IMR-90 (cell line): ENCODE data around the gene RBM15B. TPM values are rescaled to one million over a fixed set of nuclear protein-coding genes. Genes with fewer than 3 reads are reported as not detected.

Source experiments
- ATAC-seq: fragments of 200-7000 bp; cut with Tn5 transposase; 2 replicates; pipeline ENCODE4 v1.9.1; 2020; ENCODE audit warnings: low read depth, mild to moderate bottlenecking, moderate library complexity
- BruUV-seq: library from RNA; stranded (reverse); fragments of 400-500 nt; replicated peaks from 2 replicates; lab custom pipeline; 2021; lab: Mats Ljungman, UMichigan
- CTCF ChIA-PET: fragments of 300-600 bp; formaldehyde crosslinking; extraction: SDS; loops from one replicate; lab custom pipeline; 2021; ENCODE audit warnings: antibody characterized with exemption; lab: Yijun Ruan, JAX
- POLR2A ChIA-PET: fragments of 300-600 bp; sonication (Branson Sonifier 250); formaldehyde crosslinking; loops from one replicate; lab custom pipeline; 2022; ENCODE audit warnings: antibody characterized with exemption; ENCODE audit not compliant: unreplicated experiment; lab: Charles Lee
- DNase-seq: peaks from one replicate; pipeline ENCODE4 v3.0.0; 2013
- H2AFZ ChIP-seq: replicated peaks from 2 replicates; pipeline ENCODE3; 2013; ENCODE audit warnings: low read length, mild to moderate bottlenecking; ENCODE audit not compliant: poor library complexity
- H2AK5ac ChIP-seq: 2 replicates; pipeline ENCODE4 v1.6.1; 2013; ENCODE audit warnings: low read depth, low read length, inconsistent platforms
- H2AK9ac ChIP-seq: replicated peaks from 2 replicates; pipeline ENCODE3; 2013; ENCODE audit warnings: mild to moderate bottlenecking, low read depth, low read length, moderate library complexity; ENCODE audit not compliant: poor library complexity
- H2BK120ac ChIP-seq: 2 replicates; pipeline ENCODE4 v1.6.1; 2013; ENCODE audit warnings: low read depth, low read length, inconsistent platforms
- H2BK15ac ChIP-seq: 3 replicates; pipeline ENCODE4 v1.6.1; 2013; ENCODE audit warnings: low read depth, low read length, inconsistent platforms
- H2BK20ac ChIP-seq: 2 replicates; pipeline ENCODE4 v1.6.1; 2013; ENCODE audit warnings: low read depth, mild to moderate bottlenecking, inconsistent platforms, low read length, moderate library complexity
- H2BK5ac ChIP-seq: 2 replicates; pipeline ENCODE4 v1.6.1; 2013; ENCODE audit warnings: mild to moderate bottlenecking, low read depth, low read length, inconsistent platforms; ENCODE audit not compliant: poor library complexity, severe bottlenecking
- H3K14ac ChIP-seq: replicated peaks from 2 replicates; pipeline ENCODE4 v1.6.1; 2013; ENCODE audit warnings: low read depth, low read length, inconsistent platforms
- H3K18ac ChIP-seq: 2 replicates; pipeline ENCODE4 v1.6.1; 2013; ENCODE audit warnings: low read depth, low read length, control low read depth
- H3K23ac ChIP-seq: 2 replicates; pipeline ENCODE4 v1.6.1; 2013; ENCODE audit warnings: low read depth, low read length, inconsistent platforms
- H3K27ac ChIP-seq: 2 replicates; pipeline ENCODE4 v1.5.1; 2013; ENCODE audit warnings: mild to moderate bottlenecking, control low read depth, low read length; ENCODE audit not compliant: insufficient read depth
- H3K27me3 ChIP-seq: 2 replicates; pipeline ENCODE4 v1.6.1; 2013; ENCODE audit warnings: low read length; ENCODE audit not compliant: control insufficient read depth, insufficient read depth
- H3K36me3 ChIP-seq: 2 replicates; pipeline ENCODE4 v1.6.1; 2013; ENCODE audit warnings: low read length, mixed read lengths; ENCODE audit not compliant: control insufficient read depth, insufficient read depth
- H3K4ac ChIP-seq: 2 replicates; pipeline ENCODE4 v1.6.1; 2013; ENCODE audit warnings: low read depth, low read length, inconsistent platforms
- H3K4me1 ChIP-seq: 2 replicates; pipeline ENCODE4 v1.6.1; 2013; ENCODE audit warnings: low read length, mixed read lengths; ENCODE audit not compliant: control insufficient read depth, insufficient read depth
- H3K4me2 ChIP-seq: 2 replicates; pipeline ENCODE4 v1.6.1; 2013; ENCODE audit warnings: low read depth, mild to moderate bottlenecking, control low read depth, low read length, moderate library complexity
- H3K4me3 ChIP-seq: 2 replicates; pipeline ENCODE4 v1.5.1; 2013; ENCODE audit warnings: low read depth, mild to moderate bottlenecking, control low read depth, low read length, moderate library complexity; ENCODE audit not compliant: insufficient read depth
- H3K56ac ChIP-seq: 2 replicates; pipeline ENCODE4 v1.6.1; 2013; ENCODE audit warnings: low read length, inconsistent platforms; ENCODE audit not compliant: insufficient read depth; ENCODE audit errors: extremely low read depth
- H3K79me1 ChIP-seq, 2 experiments: 2 replicates each; pipeline ENCODE4 v1.6.1; 2013; ENCODE audit warnings: low read length in 2 of 2, inconsistent platforms in 1 of 2, low read depth in 1 of 2
- H3K9ac ChIP-seq: 2 replicates; pipeline ENCODE4 v1.6.1; 2013; ENCODE audit warnings: low read depth, low read length, control low read depth
- H3K9me1 ChIP-seq: 2 replicates; pipeline ENCODE4 v1.6.1; 2013; ENCODE audit warnings: low read length, inconsistent platforms; ENCODE audit not compliant: insufficient read depth
- H3K9me3 ChIP-seq: 2 replicates; pipeline ENCODE4 v1.6.1; 2013; ENCODE audit warnings: low read length; ENCODE audit not compliant: control insufficient read depth, insufficient read depth
- H4K20me1 ChIP-seq: 2 replicates; pipeline ENCODE4 v1.6.1; 2013; ENCODE audit warnings: low read length, inconsistent platforms; ENCODE audit not compliant: insufficient read depth
- H4K5ac ChIP-seq: 2 replicates; pipeline ENCODE4 v1.6.1; 2013; ENCODE audit warnings: mild to moderate bottlenecking, low read depth, low read length, control low read depth
- H4K8ac ChIP-seq, 2 experiments: 2 replicates each; pipeline ENCODE4 v1.6.1; 2013; ENCODE audit warnings: low read depth in 2 of 2, low read length in 2 of 2, control low read depth in 1 of 2, inconsistent platforms in 1 of 2
- H4K91ac ChIP-seq: 2 replicates; pipeline ENCODE4 v1.6.1; 2013; ENCODE audit warnings: low read depth, low read length, inconsistent platforms; ENCODE audit not compliant: insufficient read depth
- BHLHE40 ChIP-seq: fragments of 150-350 bp; IDR thresholded peaks from 2 replicates; pipeline ENCODE4 v1.6.1; 2016; ENCODE audit warnings: mild to moderate bottlenecking, low read depth, low read length
- CEBPB ChIP-seq: IDR thresholded peaks from 2 replicates; pipeline ENCODE4 v1.6.1; 2012; ENCODE audit warnings: low read depth, low read length, improper control_type of control experiment
- CHD1 ChIP-seq: IDR thresholded peaks from 2 replicates; pipeline ENCODE4 v1.6.1; 2012; ENCODE audit warnings: low read depth, low read length, improper control_type of control experiment
- FOS ChIP-seq: fragments of 150-350 bp; IDR thresholded peaks from 2 replicates; pipeline ENCODE4 v1.6.1; 2016; ENCODE audit warnings: low read depth, low read length
- MAFK ChIP-seq: IDR thresholded peaks from 2 replicates; pipeline ENCODE4 v1.6.1; 2012; ENCODE audit warnings: low read depth, low read length, improper control_type of control experiment
- MXI1 ChIP-seq: IDR thresholded peaks from 2 replicates; pipeline ENCODE4 v1.6.1; 2012; ENCODE audit warnings: low read depth, mild to moderate bottlenecking, low read length, moderate library complexity, borderline replicate concordance
- NFE2L2 ChIP-seq: fragments of 150-350 bp; IDR thresholded peaks from 2 replicates; pipeline ENCODE4 v1.6.1; 2016; ENCODE audit warnings: low read depth, mild to moderate bottlenecking, low read length
- POLR2A ChIP-seq: IDR thresholded peaks from 2 replicates; pipeline ENCODE4 v1.6.1; 2012; ENCODE audit warnings: mild to moderate bottlenecking, low read depth, low read length
- RAD21 ChIP-seq: IDR thresholded peaks from 2 replicates; pipeline ENCODE4 v1.6.1; 2012; ENCODE audit warnings: low read length, improper control_type of control experiment
- RFX5 ChIP-seq: IDR thresholded peaks from 2 replicates; pipeline ENCODE4 v1.8.0; 2012; ENCODE audit warnings: low read depth, mild to moderate bottlenecking, low read length, moderate library complexity
- SMC3 ChIP-seq: fragments of 150-350 bp; IDR thresholded peaks from 2 replicates; pipeline ENCODE4 v1.6.1; 2016; ENCODE audit warnings: low read depth, mild to moderate bottlenecking, antibody characterized with exemption, low read length, moderate library complexity
- USF2 ChIP-seq: fragments of 150-350 bp; IDR thresholded peaks from 2 replicates; pipeline ENCODE4 v1.6.1; 2017; ENCODE audit warnings: mild to moderate bottlenecking, antibody characterized with exemption, low read length, low read depth
- WGBS, 2 experiments: methylation state at CpG; one replicate each; pipeline versions ENCODE4 v1.1.5 to v1.1.7; 2013; ENCODE audit warnings: missing lambda C conversion rate in 2 of 2; ENCODE audit not compliant: insufficient read length in 1 of 2; ENCODE audit errors: extremely low coverage in 2 of 2; 5-methylcytosine and 5-hydroxymethylcytosine counted together
- dilution Hi-C: fragments of 300-500 bp; cut with HindIII; formaldehyde crosslinking; loops from one replicate; pipeline ENCODE4 v1.14.3; 2018; ENCODE audit warnings: low sequenced_read_pairs; ENCODE audit not compliant: unreplicated experiment
- in situ Hi-C: fragments of 300-500 bp; cut with MboI; formaldehyde crosslinking; loops from 3 replicates; pipeline ENCODE4 v1.14.3; 2019; ENCODE audit warnings: low sequenced_read_pairs, inconsistent platforms, mixed read lengths
- intact Hi-C: fragments of 100-400 bp; cut with micrococcal nuclease; formaldehyde crosslinking; loops from 2 replicates; pipeline ENCODE4 v1.10.0; 2022
- polyA plus RNA-seq, 3 experiments: library from polyadenylated mRNA; depleted of rRNA; stranded (reverse); fragments of >200 nt; gene quantifications; 2 replicates each; pipeline ENCODE4 v1.2.3, GENCODE V29; 2012; ENCODE audit warnings: low replicate concordance in 1 of 3
- total RNA-seq: library from RNA; depleted of rRNA; stranded (reverse); fragments of >200 nt; gene quantifications from 2 replicates; pipeline ENCODE4 v1.2.3, GENCODE V29; 2012
- TF ChIP-seq, protein P1 (sequence below): conservative IDR thresholded peaks from 2 replicates; pipeline ENCODE4 v1.5.1; 2012; ENCODE audit warnings: mild to moderate bottlenecking, low read depth, low read length, improper control_type of control experiment

RBM15B gene
- total and polyA plus RNA-seq, 2 of the 4 experiments (the other 2 are of a cell fraction): 16.2 to 17.4 TPM

GRCh38 chr3:51360806-51361205, 30.3 kb upstream of the RBM15B start:
- Histone ChIP-seq H3K4me3 (no peak overlapping the region), H3K18ac (no peak overlapping the region), H2BK15ac (no peak overlapping the region), H4K8ac (no peak overlapping the region), H2BK120ac (no peak overlapping the region), H2AK9ac (no peak overlapping the region), H2AK5ac (no peak overlapping the region), H2BK5ac (no peak overlapping the region), H4K20me1 (no peaks in the 10 kb centered on the region), H2AFZ (no peak overlapping the region), H3K9me1 (no peaks in the 10 kb centered on the region), H3K27me3 (peaks cover 16% of the 10 kb centered on the region), H3K36me3 (no peaks in the 10 kb centered on the region), H4K5ac (no peak overlapping the region), H3K23ac (no peak overlapping the region), H3K4me1 (no peaks in the 10 kb centered on the region), H3K9ac (no peak overlapping the region), H2BK20ac (no peak overlapping the region), H3K56ac (no peak overlapping the region), H3K9me3 (no peaks in the 10 kb centered on the region), H3K79me1 (no peaks in the 10 kb centered on the region), H3K27ac (no peak overlapping the region), H3K14ac (no peak overlapping the region), H4K91ac (no peak overlapping the region), H3K4ac (no peak overlapping the region), H3K4me2 (no peak overlapping the region)
- intact Hi-C loops (no loop called here), dilution Hi-C loops (loop anchor here (25.0 kb wide), 1 partner anchor 249 kb away; no protein-coding TSS in a partner anchor), in situ Hi-C loops (no loop called here)
- BruUV-seq: no TSS peak
- CTCF ChIA-PET: no interaction called here
- no peak for ATAC-seq
- POLR2A ChIA-PET: no interaction called here
- DNase-seq: no peak
- 80% methylated on average over 2 of the region's 3 CpGs; no CpG with 5 or more reads in 1 of the 2 experiments for WGBS, 2 experiments
- TF ChIP-seq CEBPB (no peak), RAD21 (no peak), USF2 (no peak), POLR2A (no peak), SMC3 (no peak), MXI1 (no peak), BHLHE40 (no peak), FOS (no peak), CHD1 (no peak), MAFK (no peak), NFE2L2 (no peak), RFX5 (no peak)
- TF ChIP-seq, protein P1, sequence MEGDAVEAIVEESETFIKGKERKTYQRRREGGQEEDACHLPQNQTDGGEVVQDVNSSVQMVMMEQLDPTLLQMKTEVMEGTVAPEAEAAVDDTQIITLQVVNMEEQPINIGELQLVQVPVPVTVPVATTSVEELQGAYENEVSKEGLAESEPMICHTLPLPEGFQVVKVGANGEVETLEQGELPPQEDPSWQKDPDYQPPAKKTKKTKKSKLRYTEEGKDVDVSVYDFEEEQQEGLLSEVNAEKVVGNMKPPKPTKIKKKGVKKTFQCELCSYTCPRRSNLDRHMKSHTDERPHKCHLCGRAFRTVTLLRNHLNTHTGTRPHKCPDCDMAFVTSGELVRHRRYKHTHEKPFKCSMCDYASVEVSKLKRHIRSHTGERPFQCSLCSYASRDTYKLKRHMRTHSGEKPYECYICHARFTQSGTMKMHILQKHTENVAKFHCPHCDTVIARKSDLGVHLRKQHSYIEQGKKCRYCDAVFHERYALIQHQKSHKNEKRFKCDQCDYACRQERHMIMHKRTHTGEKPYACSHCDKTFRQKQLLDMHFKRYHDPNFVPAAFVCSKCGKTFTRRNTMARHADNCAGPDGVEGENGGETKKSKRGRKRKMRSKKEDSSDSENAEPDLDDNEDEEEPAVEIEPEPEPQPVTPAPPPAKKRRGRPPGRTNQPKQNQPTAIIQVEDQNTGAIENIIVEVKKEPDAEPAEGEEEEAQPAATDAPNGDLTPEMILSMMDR: no peak
